GM23338 (cell line): ENCODE data around the gene TMTC2. TPM values are rescaled to one million over a fixed set of nuclear protein-coding genes. Genes with fewer than 3 reads are reported as not detected.

Experiments used
- ATAC-seq: fragments of 200-7000 bp; cut with Tn5 transposase; 3 replicates; pipeline ENCODE4 v1.9.1; 2020
- DNase-seq: peaks from one replicate; pipeline ENCODE4 v3.0.0-alpha.2; 2015; ENCODE audit warnings: low spot score
- H2AFZ ChIP-seq: fragments of 200-600 bp; sonication (generic); 2 replicates; pipeline ENCODE4 v1.8.0; 2016; ENCODE audit warnings: antibody characterized with exemption, mild to moderate bottlenecking, moderate library complexity
- H3F3A ChIP-seq: fragments of 200-600 bp; sonication (generic); replicated peaks from 2 replicates; pipeline ENCODE4 v1.8.0; 2017; ENCODE audit warnings: antibody characterized with exemption, mixed run types, low read depth
- H3K27ac ChIP-seq: fragments of 200-600 bp; sonication (generic); 2 replicates; pipeline ENCODE4 v1.6.1; 2016; ENCODE audit warnings: low read depth
- H3K27me3 ChIP-seq: fragments of 200-600 bp; sonication (generic); 2 replicates; pipeline ENCODE4 v1.8.0; 2016; ENCODE audit warnings: mild to moderate bottlenecking, mixed run types, moderate library complexity; ENCODE audit not compliant: insufficient read depth
- H3K36me3 ChIP-seq: fragments of 200-600 bp; sonication (generic); 2 replicates; pipeline ENCODE4 v1.8.0; 2016; ENCODE audit warnings: mild to moderate bottlenecking; ENCODE audit not compliant: insufficient read depth
- H3K4me1 ChIP-seq: fragments of 200-600 bp; sonication (generic); 2 replicates; pipeline ENCODE4 v1.8.0; 2016; ENCODE audit warnings: mild to moderate bottlenecking, moderate library complexity; ENCODE audit not compliant: insufficient read depth
- H3K4me2 ChIP-seq: fragments of 200-600 bp; sonication (generic); 2 replicates; pipeline ENCODE4 v1.7.1; 2017; ENCODE audit warnings: mixed run types
- H3K4me3 ChIP-seq: fragments of 200-600 bp; sonication (generic); 2 replicates; pipeline ENCODE4 v1.6.1; 2016; ENCODE audit warnings: mixed run types
- H3K79me2 ChIP-seq: fragments of 200-600 bp; sonication (generic); replicated peaks from 2 replicates; pipeline ENCODE4 v1.8.0; 2017; ENCODE audit warnings: mild to moderate bottlenecking; ENCODE audit not compliant: insufficient read depth
- H3K9me2 ChIP-seq: fragments of 200-600 bp; sonication (generic); 2 replicates; pipeline ENCODE4 v1.8.0; 2017; ENCODE audit not compliant: insufficient read depth
- H4K20me1 ChIP-seq: fragments of 200-600 bp; sonication (generic); replicated peaks from 2 replicates; pipeline ENCODE4 v1.8.0; 2017; ENCODE audit warnings: mild to moderate bottlenecking; ENCODE audit not compliant: insufficient read depth
- H3K27ac Mint-ChIP-seq: 2 replicates; pipeline ENCODE4 v1.8.0; 2020; ENCODE audit warnings: inconsistent platforms, mild to moderate bottlenecking, moderate library complexity, mixed read lengths
- H3K27me3 Mint-ChIP-seq: 3 replicates; pipeline ENCODE4 v1.8.0; 2022; ENCODE audit warnings: low read depth, mild to moderate bottlenecking, moderate library complexity, mixed read lengths, inconsistent platforms; ENCODE audit not compliant: insufficient read depth, poor library complexity
- H3K36me3 Mint-ChIP-seq: 3 replicates; pipeline ENCODE4 v1.8.0; 2021; ENCODE audit warnings: low read depth, mild to moderate bottlenecking, inconsistent platforms, moderate library complexity, mixed read lengths
- H3K4me1 Mint-ChIP-seq: 3 replicates; pipeline ENCODE4 v1.8.0; 2020; ENCODE audit warnings: mild to moderate bottlenecking, inconsistent platforms, mixed read lengths
- H3K4me3 Mint-ChIP-seq: 3 replicates; pipeline ENCODE4 v1.8.0; 2021; ENCODE audit warnings: moderate library complexity, mild to moderate bottlenecking, inconsistent platforms, mixed read lengths
- H3K9me3 Mint-ChIP-seq: 3 replicates; pipeline ENCODE4 v1.8.0; 2020; ENCODE audit warnings: moderate library complexity, mild to moderate bottlenecking, inconsistent platforms, mixed read lengths
- CREB1 ChIP-seq: fragments of 250-450 bp; sonication (Bioruptor Pico); IDR thresholded peaks from 2 replicates; pipeline ENCODE4 v1.5.0; 2020; ENCODE audit warnings: low read depth, mild to moderate bottlenecking, moderate library complexity
- CTCF ChIP-seq, 2 experiments: fragments of 200-600 bp in 1 of 2; sonication (generic) in 1 of 2; conservative IDR thresholded peaks; 2 replicates each; pipeline versions ENCODE4 v1.5.1 to v1.6.1; 2016 to 2017; ENCODE audit warnings: antibody characterized with exemption in 2 of 2, low read depth in 2 of 2, mild to moderate bottlenecking in 2 of 2, moderate library complexity in 1 of 2
- ETS1 ChIP-seq: IDR thresholded peaks from 2 replicates; pipeline ENCODE4 v1.6.1; 2016; ENCODE audit warnings: antibody characterized with exemption
- EZH2 ChIP-seq: fragments of 200-600 bp; sonication (generic); IDR thresholded peaks from one replicate; pipeline ENCODE4 v1.8.0; 2017; ENCODE audit warnings: antibody characterized with exemption, mild to moderate bottlenecking, low read depth; ENCODE audit not compliant: unreplicated experiment
- EZH2phosphoT487 ChIP-seq: fragments of 200-600 bp; sonication (generic); IDR thresholded peaks from one replicate; pipeline ENCODE4 v1.8.1; 2018; ENCODE audit warnings: antibody characterized with exemption; ENCODE audit not compliant: unreplicated experiment
- JUNB ChIP-seq: IDR thresholded peaks from one replicate; pipeline ENCODE4 v1.6.1; 2016; ENCODE audit warnings: antibody characterized with exemption; ENCODE audit not compliant: unreplicated experiment
- NANOG ChIP-seq: IDR thresholded peaks from 2 replicates; pipeline ENCODE4 v1.6.1; 2016; ENCODE audit warnings: antibody characterized with exemption, borderline replicate concordance
- POLR2AphosphoS5 ChIP-seq: IDR thresholded peaks from 2 replicates; pipeline ENCODE4 v1.6.1; 2016; ENCODE audit warnings: antibody characterized with exemption, low read depth
- REST ChIP-seq: IDR thresholded peaks from one replicate; pipeline ENCODE4 v1.6.1; 2018; ENCODE audit warnings: antibody characterized with exemption; ENCODE audit not compliant: unreplicated experiment
- STAT1 ChIP-seq: IDR thresholded peaks from one replicate; pipeline ENCODE4 v1.6.1; 2016; ENCODE audit warnings: antibody characterized with exemption; ENCODE audit not compliant: unreplicated experiment
- ZNF114 ChIP-seq: fragments of 250-450 bp; sonication (Bioruptor Pico); IDR thresholded peaks from 2 replicates; pipeline ENCODE4 v1.5.0; 2020; ENCODE audit warnings: mild to moderate bottlenecking, moderate library complexity
- ZNF331 ChIP-seq: fragments of 250-450 bp; sonication (Bioruptor Pico); IDR thresholded peaks from 2 replicates; pipeline ENCODE4 v1.5.0; 2020; ENCODE audit warnings: low read depth, mild to moderate bottlenecking, moderate library complexity
- ZNF462 ChIP-seq: fragments of 250-450 bp; sonication (Bioruptor Pico); IDR thresholded peaks from 2 replicates; pipeline ENCODE4 v1.5.0; 2020; ENCODE audit warnings: mild to moderate bottlenecking, moderate library complexity
- polyA plus RNA-seq: library from polyadenylated mRNA; unstranded; fragments of >200 nt; fragmentation: Nextera tagmentation; extraction: Ambion mirVana; gene quantifications from 2 replicates; pipeline ENCODE4 v1.2.1, GENCODE V29; 2016
- total RNA-seq: library from RNA; depleted of rRNA; stranded (reverse); fragments of >200 nt; shearing (Covaris generic); gene quantifications from 2 replicates; pipeline ENCODE4 v1.2.3, GENCODE V29; 2014

TMTC2 gene
- total and polyA plus RNA-seq, 2 experiments from 2014 or later = 0.57 to 6.5 TPM

- H3K27me3 ChIP-seq = no peaks in the 10 kb centered on the region
- H3K9me2 ChIP-seq = no peaks in the 10 kb centered on the region
- TF ChIP-seq STAT1 (no peak), ETS1 (no peak), EZH2 (no peak), JUNB (no peak), ZNF462 (CRISPR knock-in tag) (no peak), EZH2phosphoT487 (no peak), CREB1 (no peak), REST (no peak), POLR2AphosphoS5 (no peak), NANOG (no peak), CTCF (conservative IDR thresholded peaks at IDR 0.05; ENCODE audit: low read depth in 2 of 2) (no peak), ZNF114 (CRISPR knock-in tag) (no peak), ZNF331 (CRISPR knock-in tag) (no peak)
- H2AFZ ChIP-seq = no peak overlapping the region
- no peaks in the 10 kb centered on the region for H3K9me3 Mint-ChIP-seq
- ATAC-seq (no peak), DNase-seq (no peak)
- no peak overlapping the region for H3K4me2 ChIP-seq
- H3K4me1 Mint-ChIP-seq = peaks cover 3% of the 10 kb centered on the region; the same call in 1 of the 3 replicates
- no peak overlapping the region for H3K4me3 Mint-ChIP-seq
- H3K79me2 ChIP-seq = no peaks in the 10 kb centered on the region
- H3K27me3 Mint-ChIP-seq = no peaks in the 10 kb centered on the region
- H3K4me3 ChIP-seq = no peak overlapping the region
- no peak overlapping the region for H3K27ac Mint-ChIP-seq
- H4K20me1 ChIP-seq = no peaks in the 10 kb centered on the region
- no peaks in the 10 kb centered on the region for H3K4me1 ChIP-seq
- no peaks in the 10 kb centered on the region for H3K36me3 ChIP-seq
- no peaks in the 10 kb centered on the region for H3K36me3 Mint-ChIP-seq
- no peaks in the 10 kb centered on the region for H3F3A ChIP-seq
- H3K27ac ChIP-seq = no peak overlapping the region
Observed at GRCh38 chr12:82886671-82887340, 200.1 kb downstream of the TMTC2 start.
